Kidney (tissue), 14 donors: ENCODE data around the gene YPEL1. TPM values are rescaled to one million over a fixed set of nuclear protein-coding genes. Genes with fewer than 3 reads are reported as not detected.

ENCODE experiments used
- DNase-seq, 5 donors: peaks; one replicate each; pipeline ENCODE4 v3.0.0-alpha.2; 2013 to 2020
- FAIRE-seq: peaks from 2 replicates; lab custom pipeline; 2012; peaks lifted over from hg19 to GRCh38; lab: Jason Lieb, UNC
- H3K27ac ChIP-seq, 2 donors: one replicate each; pipeline ENCODE4 v1.7.0; 2013; ENCODE audit warnings: low read depth in 2 of 2, low read length in 2 of 2, inconsistent platforms in 1 of 2
- H3K27me3 ChIP-seq: one replicate; pipeline ENCODE4 v1.7.1; 2013; ENCODE audit warnings: low read length, inconsistent platforms; ENCODE audit not compliant: control insufficient read depth, insufficient read depth
- H3K36me3 ChIP-seq, 3 donors: one replicate each; pipeline versions ENCODE4 v1.7.0 to v1.7.1; 2013; ENCODE audit warnings: low read length in 3 of 3, control low read depth in 1 of 3, inconsistent platforms in 1 of 3; ENCODE audit not compliant: insufficient read depth in 3 of 3, control insufficient read depth in 2 of 3
- H3K4me1 ChIP-seq, 3 donors: one replicate each; pipeline versions ENCODE4 v1.7.0 to v1.7.1; 2013; ENCODE audit warnings: low read length in 3 of 3, inconsistent platforms in 1 of 3, low read depth in 1 of 3; ENCODE audit not compliant: control insufficient read depth in 2 of 3, insufficient read depth in 2 of 3
- H3K4me3 ChIP-seq, 3 donors: one replicate each; pipeline versions ENCODE4 v1.7.0 to v1.8.1; 2013; ENCODE audit warnings: low read length in 3 of 3, control low read depth in 1 of 3, inconsistent platforms in 1 of 3
- H3K9ac ChIP-seq, 3 donors: one replicate each; pipeline versions ENCODE4 v1.7.0 to v1.7.1; 2013; ENCODE audit warnings: low read length in 3 of 3, control low read depth in 1 of 3, inconsistent platforms in 1 of 3
- H3K9me3 ChIP-seq, 3 donors: one replicate each; pipeline versions ENCODE4 v1.7.0 to v1.7.1; 2013; ENCODE audit warnings: low read length in 3 of 3, control low read depth in 1 of 3, inconsistent platforms in 1 of 3; ENCODE audit not compliant: control insufficient read depth in 2 of 3, insufficient read depth in 1 of 3
- CTCF ChIP-seq: IDR thresholded peaks from 3 replicates; pipeline ENCODE4 v1.5.1; 2012; ENCODE audit warnings: mild to moderate bottlenecking, moderate library complexity, borderline replicate concordance; ENCODE audit not compliant: insufficient read depth; ENCODE audit errors: extremely low read depth
- intact Hi-C: fragments of 100-400 bp; cut with DNase I; formaldehyde crosslinking; loops from one replicate; pipeline ENCODE4 v1.11.1; 2022
- polyA plus RNA-seq: library from polyadenylated mRNA; stranded (reverse); fragments of 350-450 nt; fragmentation: Illumina TruSeq; extraction: RNeasy Lipid Tissue Mini Kit (QIAGEN cat#74804); gene quantifications from one replicate; pipeline ENCODE4 v1.2.3, GENCODE V29; 2014; ENCODE audit warnings: low read depth, low replicate concordance; ENCODE audit not compliant: insufficient read depth
- total RNA-seq: library from RNA; stranded (reverse); fragmentation: NEBNext Ultra II Directional; extraction: Animal tissue kit (Norgen Biotek cat#: 25700); gene quantifications from one replicate; pipeline ENCODE4 v1.2.1, GENCODE V29; 2021
- donor health status: control.
- donor health status: control.
- donor health status: control.
- donor health status: control.
- donor health status: control.
- donor health status: DM: yes; HTN: yes; CAD: no.
- donor health status: Normal renal cell carcinoma (clear cell type).

YPEL1 gene
- total and polyA plus RNA-seq, 2 donors from 2014 or later: 2.2 to 6.1 TPM

GRCh38 chr22:21711851-21712250 is 23.7 kb downstream of the YPEL1 start:
- intact Hi-C loops: loop anchor here (10.0 kb wide), 1 partner anchor 223 kb away; no protein-coding TSS in a partner anchor
- H3K9ac ChIP-seq: no peak overlapping the region
- no peak for DNase-seq
- peaks cover 0 to 6% (median 0%) of the 10 kb centered on the region in 3 donors for H3K4me1 ChIP-seq
- H3K9me3 ChIP-seq: no peaks in the 10 kb centered on the region
- no peaks in the 10 kb centered on the region for H3K27me3 ChIP-seq
- TF ChIP-seq CTCF: no peak
- FAIRE-seq: no peak
- peaks cover 0 to 3% (median 0%) of the 10 kb centered on the region in 3 donors for H3K36me3 ChIP-seq
- H3K27ac ChIP-seq: no peak overlapping the region
- no peak overlapping the region for H3K4me3 ChIP-seq

- Histone ChIP-seq H3K9me3 (no peaks in the 10 kb centered on the region), H3K4me1 (peaks cover 0 to 6% (median 0%) of the 10 kb centered on the region in 3 donors), H3K27me3 (no peaks in the 10 kb centered on the region), H3K36me3 (peaks cover 0 to 3% (median 0%) of the 10 kb centered on the region in 3 donors), H3K27ac (no peak overlapping the region), H3K4me3 (no peak overlapping the region), H3K9ac (no peak overlapping the region)
- TF ChIP-seq CTCF: no peak
- no peak for FAIRE-seq
- no peak for DNase-seq
- intact Hi-C loops: loop anchor here (10.0 kb wide), 1 partner anchor 225 kb away; no protein-coding TSS in a partner anchor
These were observed 25.4 kb downstream of the YPEL1 start for GRCh38 chr22:21710156-21710555.

DNA sequence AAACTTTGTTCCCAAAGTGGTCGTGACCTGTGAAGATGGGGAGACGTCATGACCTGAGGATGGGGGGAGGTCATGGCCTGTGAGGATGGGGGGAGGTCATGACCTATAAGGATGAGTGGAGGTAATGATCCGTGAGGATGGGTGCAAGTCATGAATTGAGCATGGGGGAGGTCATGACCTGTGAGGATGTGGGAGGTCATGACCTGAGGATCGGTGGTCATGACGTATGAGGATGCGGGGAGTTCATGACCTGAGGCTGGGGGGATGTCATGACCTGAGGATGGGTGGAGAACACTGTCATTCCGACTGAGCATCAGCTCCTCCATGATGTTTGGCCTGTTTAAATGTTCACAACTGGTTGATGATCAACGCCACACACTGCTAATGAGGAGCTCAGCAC is 25.9 kb downstream of the YPEL1 start:
- no peaks in the 10 kb centered on the region for H3K9me3 ChIP-seq
- H3K9ac ChIP-seq: no peak overlapping the region
- H3K4me3 ChIP-seq: no peak overlapping the region
- no peak for FAIRE-seq
- peaks cover 0 to 3% (median 0%) of the 10 kb centered on the region in 3 donors for H3K36me3 ChIP-seq
- H3K4me1 ChIP-seq: peaks cover 0 to 6% (median 0%) of the 10 kb centered on the region in 3 donors
- no peaks in the 10 kb centered on the region for H3K27me3 ChIP-seq
- no peak for DNase-seq
- intact Hi-C loops: loop anchor here (10.0 kb wide), 1 partner anchor 225 kb away; no protein-coding TSS in a partner anchor
- no peak overlapping the region for H3K27ac ChIP-seq
- TF ChIP-seq CTCF: no peak

DNA sequence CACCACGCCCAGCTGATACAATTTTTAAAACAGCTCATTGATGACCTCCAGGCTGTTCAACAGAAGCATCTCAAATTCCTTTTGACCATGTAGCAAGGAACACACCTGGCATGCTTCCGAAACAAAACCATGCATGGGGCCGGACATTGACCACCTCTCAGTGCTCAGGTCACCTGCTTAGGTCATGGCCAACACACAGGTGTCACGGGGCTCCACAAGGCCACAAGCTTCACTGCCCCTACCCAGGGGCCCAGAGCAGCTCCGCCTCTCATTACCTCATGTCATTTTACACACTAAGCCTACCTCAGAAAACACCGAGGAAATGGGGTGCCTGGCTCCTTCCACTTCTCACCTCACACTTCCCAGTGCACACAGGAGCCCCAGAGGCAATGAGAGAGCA is 26.6 kb downstream of the YPEL1 start:
- H3K9ac ChIP-seq: no peak overlapping the region
- intact Hi-C loops: no loop called here
- no peak overlapping the region for H3K4me3 ChIP-seq
- DNase-seq: no peak
- no peaks in the 10 kb centered on the region for H3K27me3 ChIP-seq
- H3K27ac ChIP-seq: no peak overlapping the region
- H3K9me3 ChIP-seq: no peaks in the 10 kb centered on the region
- peaks cover 0 to 6% (median 0%) of the 10 kb centered on the region in 3 donors for H3K4me1 ChIP-seq
- no peak for TF ChIP-seq CTCF
- no peak for FAIRE-seq
- H3K36me3 ChIP-seq: peaks cover 0 to 3% (median 0%) of the 10 kb centered on the region in 3 donors
